AG09319 (cell line): ENCODE results near the gene DPH6.
"Not testable (repeated sequence)": the region's sequence is repeated elsewhere in the genome, so short reads cannot be mapped to it uniquely, and the experiment has no call there.

Source experiments
- DNase-seq: peaks from one replicate; pipeline ENCODE4 v3.0.0-alpha.2; 2010; ENCODE audit warnings: low read depth; ENCODE audit errors: extremely low read depth
- CTCF ChIP-seq: IDR thresholded peaks from 2 replicates; pipeline ENCODE4 v1.5.1; 2011; ENCODE audit warnings: low read depth, mild to moderate bottlenecking, inconsistent platforms, low read length, moderate library complexity

The DPH6 gene

GRCh38 chr15:35427091-35427490, 118.9 kb downstream of the DPH6 start:
- no peak for TF ChIP-seq CTCF
- peak; percentile 30 for DNase-seq

- no peak for TF ChIP-seq CTCF
- no peak for DNase-seq
Observed at GRCh38 chr15:35410775-35411174, 135.2 kb downstream of the DPH6 start.

GRCh38 chr15:35399901-35400300, 146.1 kb downstream of the DPH6 start:
- TF ChIP-seq CTCF, result no peak

GRCh38 chr15:35397027-35397426, 148.9 kb downstream of the DPH6 start:
- TF ChIP-seq CTCF, result no peak
- DNase-seq, result no peak

More at GRCh38 chr15:35399901-35400300, 146.1 kb downstream of the DPH6 start:
- no peak for DNase-seq

- TF ChIP-seq CTCF, result no peak
- no peak for DNase-seq
Observed at GRCh38 chr15:35394416-35394815, 151.5 kb downstream of the DPH6 start.

GRCh38 chr15:35393398-35393797, 152.6 kb downstream of the DPH6 start:
- no peak for TF ChIP-seq CTCF
- no peak for DNase-seq

- not testable (repeated sequence) for DNase-seq
Observed at GRCh38 chr15:35391408-35391984, 154.5 kb downstream of the DPH6 start.

- TF ChIP-seq CTCF, result no peak
- no peak for DNase-seq
Observed at GRCh38 chr15:35383506-35383905, 162.5 kb downstream of the DPH6 start.
